Measurements from ENCODE around the gene AIMP1.

The AIMP1 gene

DNA sequence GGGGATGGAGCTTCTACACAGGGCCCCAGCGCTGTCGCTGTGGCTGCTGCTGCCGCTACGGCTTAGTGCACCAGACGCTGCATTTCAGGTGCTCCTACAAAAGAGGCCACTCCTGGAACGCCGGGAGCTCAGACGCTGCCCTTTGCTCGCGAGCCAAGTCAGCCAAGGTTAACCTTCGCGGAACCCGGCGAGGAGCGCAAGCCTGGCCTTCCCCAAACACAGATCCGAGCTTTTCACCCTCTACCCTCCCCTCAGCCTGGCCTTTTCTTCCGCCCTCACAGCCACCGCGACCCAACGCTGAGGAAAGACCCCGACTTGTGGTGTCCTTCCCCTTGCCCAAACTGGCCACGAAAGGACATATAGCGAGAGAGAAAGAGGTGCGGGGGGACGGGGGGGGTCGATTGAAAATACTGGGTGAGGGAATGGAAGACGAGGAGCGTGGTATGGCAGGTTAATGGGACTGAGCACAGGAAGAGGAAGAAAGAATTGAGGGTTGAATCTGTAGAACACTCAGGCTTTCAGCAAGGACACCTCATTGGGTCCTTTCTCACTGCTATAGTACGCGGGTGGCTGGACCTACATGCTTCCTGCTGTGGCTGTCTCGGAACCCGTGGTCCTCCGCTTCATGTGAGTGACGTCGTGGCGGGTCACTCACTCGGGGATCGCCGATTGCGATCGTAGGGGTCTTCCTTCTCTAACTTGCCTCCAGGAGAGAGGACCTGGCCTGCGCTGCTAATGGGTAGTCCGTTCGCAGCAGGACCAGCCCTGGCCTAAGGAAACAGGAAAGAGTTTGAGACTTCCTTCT, at the start of gene AIMP1, which contains the start of gene TBCK:
AIMP1 (plus strand) TSS at position 583 of the 805 bp plus-strand sequence. CDS start 8,460 bp downstream, outside the sequence.
TBCK (minus strand) TSS at position 242 of the 805 bp plus-strand sequence. CDS start 7,249 bp downstream, outside the sequence.
- peak; percentile 95 for DNase-seq

DNA sequence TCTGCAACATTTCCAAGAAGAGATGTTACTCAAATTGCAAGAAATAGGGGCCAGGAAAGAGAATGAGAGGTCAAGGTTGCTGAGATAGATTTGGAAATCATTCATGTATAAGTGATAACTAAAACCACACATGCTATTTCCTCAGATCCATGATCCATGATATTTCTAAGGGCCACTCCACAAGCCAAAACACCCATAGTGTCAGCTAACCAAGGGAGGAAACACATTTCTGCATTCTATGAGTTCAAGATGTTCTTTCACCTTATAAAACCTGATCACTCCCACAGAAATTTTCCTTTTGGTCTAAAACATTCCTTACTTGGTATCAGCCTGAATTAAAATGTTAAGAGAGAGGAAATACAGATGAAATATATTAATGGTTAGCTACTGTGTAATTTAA, 47.6 kb upstream of the AIMP1 start:
- DNase-seq = no peak

GRCh38 chr4:106269711-106270110, 46.6 kb upstream of the AIMP1 start:
- DNase-seq = no peak

GRCh38 chr4:106270736-106271135, 45.6 kb upstream of the AIMP1 start:
- DNase-seq = no peak

DNA sequence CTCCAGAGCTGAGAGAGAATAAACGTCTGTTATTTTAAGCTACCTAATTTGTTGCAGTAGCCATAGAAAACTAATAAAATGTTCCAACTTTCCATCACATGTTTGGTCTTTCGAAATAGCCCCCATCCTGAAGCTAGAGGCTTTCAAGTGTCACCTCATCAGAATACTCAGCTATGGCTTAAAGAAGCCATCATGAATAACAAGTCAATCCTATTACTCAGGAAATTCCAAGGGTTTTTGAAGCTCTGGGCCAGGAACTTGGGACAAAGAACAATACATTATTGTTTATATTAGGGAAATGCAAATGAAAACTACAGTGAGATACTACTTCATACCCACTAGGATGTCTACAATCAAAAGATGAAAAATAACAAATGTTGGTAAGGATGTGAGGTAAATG, 42.5 kb upstream of the AIMP1 start:
- no peak for DNase-seq

- DNase-seq = no peak
Measured at GRCh38 chr4:106277140-106277675, 39.1 kb upstream of the AIMP1 start.

DNA sequence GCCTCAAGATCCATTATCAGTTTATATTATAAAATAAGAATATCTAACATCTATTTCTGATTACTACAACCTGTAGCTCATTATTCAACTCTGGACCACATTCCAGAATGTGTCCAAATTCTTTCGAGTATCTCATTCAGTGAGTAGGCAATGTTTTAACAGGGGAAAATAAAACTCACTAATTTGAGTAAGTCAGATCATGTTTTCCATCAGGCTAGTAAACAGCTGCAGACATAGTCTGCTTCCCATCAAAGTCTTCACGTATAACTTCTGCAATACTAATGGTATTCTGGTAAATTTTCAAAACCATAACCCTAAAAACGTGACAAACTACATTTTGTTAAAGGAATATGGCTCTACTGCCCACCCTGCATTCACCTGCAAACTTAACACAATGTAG, 32.1 kb upstream of the AIMP1 start:
- no peak for DNase-seq

- no peak for DNase-seq
Measured at GRCh38 chr4:106286611-106287010, 29.7 kb upstream of the AIMP1 start.

DNA sequence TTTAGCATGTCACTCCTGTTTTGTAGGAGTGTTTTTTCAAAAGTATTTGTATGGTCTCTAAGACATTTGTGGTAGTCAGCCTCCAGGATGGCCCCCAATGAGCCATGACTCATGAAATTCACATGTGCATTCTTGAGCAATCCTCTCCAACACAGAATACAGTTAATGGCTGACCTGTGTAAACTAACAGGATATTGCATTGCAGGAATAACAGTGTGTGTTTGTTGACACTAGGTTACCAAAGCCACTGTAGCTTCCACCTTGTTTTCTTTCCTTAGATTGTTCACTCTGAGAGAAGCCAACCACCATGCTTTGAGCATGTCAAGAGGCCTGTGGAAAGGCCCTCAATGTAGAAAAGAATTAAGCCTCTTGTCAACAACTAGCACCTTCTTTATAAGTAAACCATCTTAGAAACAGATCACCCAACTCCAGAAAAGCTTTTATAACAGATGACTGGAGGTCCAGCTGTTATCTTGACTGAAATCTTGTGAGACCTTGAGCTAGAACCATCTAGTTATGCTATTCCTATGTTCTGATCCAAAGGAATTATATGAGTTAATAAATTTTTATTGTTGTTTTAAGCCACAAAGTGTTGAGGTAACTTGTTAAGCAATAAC, 28.9 kb upstream of the AIMP1 start:
- DNase-seq = peak; percentile 60

DNA sequence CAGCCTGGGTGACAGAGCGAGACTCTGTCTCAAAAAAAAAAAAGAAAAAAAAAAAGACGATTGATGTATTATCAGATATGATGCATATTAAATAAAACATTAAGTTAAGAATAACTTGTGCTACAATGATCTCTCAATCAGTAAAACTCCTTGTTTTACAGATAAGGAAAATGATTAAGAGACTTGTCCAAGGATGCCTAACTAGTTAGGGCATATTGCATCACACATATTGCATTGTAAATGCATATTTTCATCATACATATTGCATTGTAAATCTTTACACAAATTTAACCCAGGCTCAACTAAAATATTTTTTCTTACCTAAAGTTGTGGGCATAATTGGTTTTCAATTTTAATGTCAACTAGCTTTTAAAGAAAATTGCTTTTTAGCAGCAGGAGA, 26.6 kb upstream of the AIMP1 start:
- no peak for DNase-seq

GRCh38 chr4:106291678-106292077, 24.7 kb upstream of the AIMP1 start:
- no peak for DNase-seq

- no peak for DNase-seq
Measured at GRCh38 chr4:106294062-106294461, 22.3 kb upstream of the AIMP1 start.

GRCh38 chr4:106297245-106298035, 18.9 kb upstream of the AIMP1 start:
- DNase-seq = no peak

- DNase-seq = no peak
Measured at GRCh38 chr4:106299977-106300376, 16.4 kb upstream of the AIMP1 start.

GRCh38 chr4:106301393-106302061, 14.8 kb upstream of the AIMP1 start:
- no peak for DNase-seq

DNA sequence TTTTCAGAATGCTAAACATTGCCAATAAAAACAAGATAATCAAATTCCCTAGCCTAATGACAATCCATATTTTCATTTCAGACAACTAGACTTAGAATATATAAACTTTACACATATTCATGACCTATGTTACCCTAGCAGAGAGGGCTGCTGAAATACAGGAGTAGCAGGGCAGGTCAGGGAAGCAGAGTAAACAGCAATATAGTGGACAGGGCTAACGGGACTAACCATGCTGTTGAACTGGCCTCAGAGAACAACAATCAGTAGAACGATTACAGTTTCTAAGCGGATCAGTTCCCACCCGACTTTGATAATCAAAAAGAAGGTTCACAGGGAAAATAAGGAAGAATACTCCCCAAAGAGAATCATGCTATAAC, 14.3 kb upstream of the AIMP1 start:
- no peak for DNase-seq

DNA sequence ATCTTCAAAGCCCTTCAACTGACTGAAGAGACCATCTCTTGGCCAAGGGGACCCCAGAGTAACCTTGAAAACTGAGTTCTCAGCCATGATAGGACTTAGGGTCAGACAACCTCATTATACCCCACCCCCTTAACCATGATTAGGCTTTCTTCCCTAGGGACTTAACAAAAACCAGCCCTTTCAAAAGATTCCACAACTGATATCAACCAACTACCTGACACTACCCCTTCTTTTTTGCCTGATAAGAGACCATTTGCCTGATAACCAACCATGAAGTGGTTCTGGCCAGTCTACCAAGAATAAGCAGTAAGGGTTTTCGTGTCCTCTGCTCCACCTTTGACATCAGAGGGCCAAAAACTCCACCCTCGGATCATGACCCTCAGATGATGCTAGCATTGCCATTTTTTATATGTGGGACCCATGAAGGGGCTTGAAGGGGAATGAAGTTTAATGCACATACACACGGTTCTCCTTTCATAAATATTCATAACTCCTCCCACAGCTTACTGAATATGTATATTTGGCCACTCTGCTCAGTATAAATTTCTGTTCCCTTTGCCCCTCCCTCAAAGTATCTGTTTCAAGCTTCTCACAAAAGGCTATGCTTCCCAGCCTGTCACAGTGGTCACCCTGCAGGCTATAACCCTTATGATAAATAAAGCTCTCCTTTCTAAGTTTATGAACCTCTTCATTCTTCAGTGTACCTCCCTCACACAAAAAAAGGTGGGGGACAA, 12.6 kb upstream of the AIMP1 start:
- DNase-seq = no peak

- no peak for DNase-seq
Measured at GRCh38 chr4:106304632-106305031, 11.7 kb upstream of the AIMP1 start.

GRCh38 chr4:106305435-106306055, 10.8 kb upstream of the AIMP1 start:
- DNase-seq = no peak

DNA sequence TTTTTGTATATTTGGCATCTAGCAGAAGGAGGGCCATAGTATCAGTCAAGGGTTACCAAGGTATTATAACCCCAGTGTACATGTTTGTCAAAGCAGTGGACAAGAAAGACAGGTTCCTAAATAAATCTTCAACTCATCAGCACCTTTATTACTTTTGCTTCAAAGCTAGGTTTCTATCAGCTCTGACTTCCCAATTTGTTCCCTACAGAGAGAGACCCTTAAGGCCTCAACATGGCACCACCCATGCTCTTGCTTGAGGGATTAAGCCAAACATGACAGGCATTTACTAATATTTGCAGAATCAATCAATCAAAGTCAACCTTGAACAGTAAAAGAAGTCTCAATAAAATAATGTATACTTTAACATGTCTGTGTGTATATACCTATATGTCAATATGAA, 9.8 kb upstream of the AIMP1 start:
- no peak for DNase-seq

- DNase-seq = no peak
Measured at GRCh38 chr4:106312377-106312776, 4.0 kb upstream of the AIMP1 start.

Measured in islet precursor cell (in vitro differentiated cells).